GM19463 (cell line): ENCODE data around the gene ITPR1.
A peak's percentile ranks its signal among the peaks of the same experiment; 100 is the strongest.

Experiments
- ATAC-seq: cut with Tn5 transposase; IDR thresholded peaks from one replicate; pipeline ENCODE4 v1.9.1; 2021; ENCODE audit warnings: mild to moderate bottlenecking, moderate library complexity; ENCODE audit not compliant: unreplicated experiment

Gene ITPR1

DNA sequence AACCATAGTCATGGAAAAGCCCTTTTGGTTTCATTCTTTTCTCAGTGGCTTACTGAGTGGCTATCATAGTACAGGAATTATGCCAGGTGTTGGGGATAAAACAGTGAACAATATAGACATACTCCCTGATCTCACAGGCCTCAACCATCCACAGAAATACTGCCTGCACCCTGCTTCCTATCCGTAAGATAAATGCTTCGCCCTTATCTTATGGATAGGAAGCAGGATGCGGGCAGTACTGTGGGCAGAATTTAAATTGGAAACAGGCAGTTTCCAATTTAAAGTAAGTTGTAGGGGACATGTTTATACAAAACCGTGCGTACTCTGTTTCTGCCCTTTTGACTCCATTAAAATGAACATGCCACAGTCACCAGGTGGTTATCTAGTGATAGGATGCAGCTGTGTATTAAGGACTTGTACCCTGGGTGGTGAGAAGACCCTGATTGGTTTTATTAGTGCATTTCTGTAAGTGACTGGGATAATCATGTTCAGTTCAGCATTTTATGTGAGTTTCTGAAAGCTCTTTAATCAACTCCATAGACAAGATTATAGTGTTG is 344.3 kb downstream of the ITPR1 start:
- ATAC-seq: no peak

DNA sequence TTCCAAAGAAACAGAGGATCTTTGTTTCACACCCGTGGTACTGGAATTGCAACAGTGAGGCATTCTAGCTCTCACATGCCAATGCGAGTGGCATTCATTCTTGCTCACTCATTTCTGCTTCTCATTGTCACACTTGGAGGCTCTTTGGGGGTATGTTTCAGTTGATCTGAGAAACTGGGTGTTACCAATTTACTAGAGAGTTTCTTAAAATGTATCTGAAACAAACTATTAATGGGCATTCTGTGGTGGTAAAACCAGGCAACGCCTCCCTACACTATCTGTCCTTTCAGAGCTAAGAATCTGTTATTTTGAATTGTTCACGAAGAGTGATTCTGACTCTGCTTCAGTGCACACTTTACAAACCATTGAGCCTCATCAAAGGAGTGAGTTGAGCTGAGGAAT is 345.5 kb downstream of the ITPR1 start:
- peak; percentile 71 for ATAC-seq

DNA sequence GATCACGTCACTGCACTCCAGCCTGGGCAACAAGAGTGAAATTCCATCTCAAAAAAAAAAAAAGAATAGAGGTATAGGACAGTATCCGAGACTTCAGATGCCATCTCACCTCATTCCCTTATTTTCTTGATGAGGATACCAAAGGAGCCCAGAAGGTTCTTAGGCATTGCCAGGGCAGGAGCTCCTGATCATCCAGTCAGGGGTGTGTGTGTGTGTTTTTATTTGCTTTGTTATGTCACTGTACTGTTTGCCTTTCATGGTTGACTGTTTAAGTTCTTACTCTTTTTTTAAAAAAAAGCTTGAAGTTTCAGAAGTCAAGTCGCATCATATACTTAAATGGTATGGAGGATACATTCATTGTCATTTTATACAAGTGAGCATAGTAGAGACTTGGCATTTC is 346.1 kb downstream of the ITPR1 start:
- no peak for ATAC-seq

DNA sequence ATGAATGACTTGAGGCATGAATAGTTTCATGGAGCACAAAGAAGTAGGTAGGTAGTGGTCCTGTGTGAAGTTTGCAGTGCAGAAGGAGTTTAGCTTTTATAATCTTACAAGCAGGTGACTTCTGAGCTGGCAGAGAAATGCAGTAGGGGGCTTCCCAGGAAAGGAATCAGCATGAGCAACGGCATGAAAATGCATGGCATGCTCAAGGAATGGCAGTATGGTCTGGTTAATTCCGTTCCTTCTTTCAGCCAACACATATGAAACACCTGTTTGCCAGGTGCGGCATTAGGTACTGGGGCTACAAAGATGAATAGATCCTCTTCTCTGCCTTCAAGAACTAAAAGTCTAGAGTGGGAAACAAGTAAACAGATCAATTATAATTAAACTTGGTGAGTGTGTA is 348.1 kb downstream of the ITPR1 start:
- no peak for ATAC-seq

DNA sequence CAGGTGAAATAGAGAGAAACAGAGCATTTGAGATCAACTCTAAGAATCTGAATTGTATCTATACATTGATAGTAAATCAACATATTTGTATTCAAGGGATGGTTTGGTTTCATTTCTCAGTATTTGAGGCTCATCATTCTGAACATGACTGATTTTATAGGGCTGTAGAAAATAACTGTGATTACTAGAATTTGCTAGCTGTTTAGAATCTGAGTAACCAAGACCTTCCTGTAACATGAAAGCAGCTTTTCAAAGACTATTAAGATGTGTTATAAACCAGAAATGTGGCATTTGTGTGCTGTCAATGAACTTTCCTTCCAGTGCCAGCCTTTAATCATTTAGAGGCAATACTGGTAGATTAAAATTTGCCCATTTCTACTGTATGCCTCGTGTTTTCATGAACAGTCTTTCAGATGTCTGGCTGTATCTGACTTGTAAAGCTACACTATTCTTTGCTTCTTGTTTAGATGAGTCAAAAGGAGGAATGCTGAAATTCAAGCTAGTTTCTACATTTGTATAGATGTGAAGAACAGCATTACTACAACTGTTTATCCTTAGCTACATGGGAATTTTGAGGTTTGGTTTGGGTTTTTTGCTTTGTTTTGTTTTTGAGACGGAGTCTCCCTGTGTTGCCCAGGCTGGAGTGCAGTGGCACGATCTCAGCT is 348.8 kb downstream of the ITPR1 start:
- ATAC-seq: no peak

DNA sequence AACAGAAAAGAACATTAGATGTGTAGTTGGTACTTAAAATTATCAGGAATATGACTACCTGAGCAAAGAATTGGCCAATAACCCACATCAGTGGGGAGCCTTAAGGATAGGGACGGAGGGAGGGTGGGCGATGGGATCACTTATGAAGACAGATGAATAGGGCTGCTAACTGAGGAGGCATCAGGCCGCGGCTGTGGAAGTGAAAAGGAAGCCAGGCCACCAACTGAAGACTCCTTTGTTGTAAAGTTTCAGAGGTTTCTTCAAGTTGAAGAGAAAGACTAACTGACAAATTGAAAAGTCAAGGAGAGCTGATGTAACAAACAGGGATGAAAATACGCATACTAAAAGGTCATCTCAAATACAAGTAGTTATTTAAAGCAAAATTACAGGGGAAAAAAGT is 350.5 kb downstream of the ITPR1 start:
- ATAC-seq: no peak

DNA sequence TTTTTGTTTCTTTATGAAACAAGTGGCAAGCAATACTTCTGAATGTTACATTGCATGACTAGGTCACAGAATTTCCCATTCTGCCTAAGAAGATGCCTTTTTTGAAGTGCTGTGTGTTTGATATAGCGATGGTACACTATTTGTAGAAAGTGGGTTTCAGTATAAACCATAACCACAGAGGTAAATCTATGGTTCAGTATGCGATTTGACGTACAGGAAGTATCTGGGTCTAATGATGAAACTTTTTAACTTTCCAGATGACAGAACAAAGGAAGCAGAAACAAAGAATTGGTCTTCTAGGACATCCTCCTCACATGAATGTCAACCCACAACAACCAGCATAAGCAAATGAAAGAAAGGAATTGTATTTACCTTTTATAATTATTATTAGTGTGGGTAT is 352.7 kb downstream of the ITPR1 start:
- ATAC-seq: peak; percentile 72

DNA sequence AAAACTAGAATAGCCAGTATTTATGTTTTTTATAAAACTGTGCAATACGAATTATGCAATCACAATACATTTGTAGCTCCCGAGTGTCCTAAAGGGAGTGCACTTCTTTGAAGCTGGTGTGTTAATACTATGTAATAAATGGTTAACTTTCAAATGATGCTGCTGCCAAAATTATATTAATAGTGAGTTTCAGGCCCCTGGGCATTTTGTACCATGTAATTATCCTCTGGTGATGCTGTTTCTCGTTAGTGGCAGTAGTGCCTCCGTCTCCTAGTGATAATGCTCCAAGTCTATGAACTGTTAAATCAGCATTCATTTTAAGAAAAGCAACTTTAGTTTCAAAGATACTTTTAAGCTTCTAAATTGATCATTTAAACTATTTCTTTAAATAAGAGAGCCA is 353.4 kb downstream of the ITPR1 start:
- ATAC-seq: no peak

DNA sequence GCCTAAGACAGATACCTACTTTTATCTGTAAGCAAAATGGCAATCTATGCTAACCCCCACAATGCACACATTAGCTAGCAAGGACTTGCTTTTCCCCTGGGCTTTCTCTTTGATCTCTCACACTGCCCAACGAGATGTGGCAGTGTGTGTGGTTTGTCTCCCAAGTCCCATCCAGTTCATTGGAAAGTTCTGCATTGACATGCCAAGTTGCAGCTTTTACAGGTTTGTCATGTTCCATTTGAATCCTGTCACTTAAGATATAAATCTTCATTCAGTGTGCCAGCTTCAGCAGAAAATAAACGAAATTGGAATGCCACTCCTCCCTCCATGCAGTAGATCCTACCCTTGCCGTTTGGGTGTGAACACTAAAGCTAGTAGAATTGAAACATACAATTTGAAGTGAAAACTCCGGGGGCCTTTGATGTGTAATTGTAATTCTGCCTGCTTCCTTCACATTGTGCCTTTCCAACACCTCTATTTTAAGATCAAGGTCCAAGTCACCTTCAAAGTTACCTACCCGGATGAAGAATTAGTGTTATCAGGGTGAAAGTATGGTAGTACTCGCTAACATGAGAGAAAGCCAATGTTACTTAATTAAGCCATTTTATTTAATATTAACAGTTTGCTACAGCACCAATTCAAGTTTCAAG is 355.2 kb downstream of the ITPR1 start:
- ATAC-seq: no peak

DNA sequence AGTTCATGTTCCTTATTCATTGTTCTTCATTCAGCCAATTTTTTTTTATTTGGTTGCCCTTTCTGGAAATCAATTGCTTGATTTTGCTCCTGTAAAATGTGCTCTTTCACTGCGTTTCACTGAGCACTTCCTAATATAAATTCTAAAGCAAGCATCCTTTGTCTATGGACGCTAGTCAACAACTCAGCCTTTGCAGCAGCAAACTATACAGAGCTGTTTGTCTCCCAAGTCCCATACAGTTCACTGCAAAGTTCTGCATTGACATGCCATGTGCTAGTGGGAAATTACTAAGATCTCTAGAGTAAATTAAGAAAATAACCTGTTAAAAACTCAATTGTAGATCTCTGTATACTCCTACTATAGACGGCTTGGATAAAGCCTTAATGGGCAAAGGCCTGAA is 356.0 kb downstream of the ITPR1 start:
- ATAC-seq: no peak

DNA sequence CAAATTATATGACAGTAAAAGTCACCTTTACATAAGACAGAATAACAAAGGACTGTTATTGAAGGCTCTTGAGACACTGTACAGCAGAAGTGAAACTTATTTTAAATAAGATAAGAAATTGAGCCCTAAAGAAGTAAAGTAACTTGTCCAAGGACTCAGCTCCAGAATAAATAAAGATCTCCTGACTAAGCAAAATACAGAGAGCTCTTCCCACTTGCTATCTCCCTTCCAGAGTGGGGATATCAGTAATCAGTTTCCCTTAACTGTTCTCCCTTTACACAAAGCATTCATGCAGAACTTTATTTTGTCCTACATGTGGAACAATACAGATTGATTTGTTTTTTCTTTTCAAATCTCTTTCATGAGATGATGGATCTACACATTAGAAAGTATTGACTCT is 356.6 kb downstream of the ITPR1 start:
- no peak for ATAC-seq

DNA sequence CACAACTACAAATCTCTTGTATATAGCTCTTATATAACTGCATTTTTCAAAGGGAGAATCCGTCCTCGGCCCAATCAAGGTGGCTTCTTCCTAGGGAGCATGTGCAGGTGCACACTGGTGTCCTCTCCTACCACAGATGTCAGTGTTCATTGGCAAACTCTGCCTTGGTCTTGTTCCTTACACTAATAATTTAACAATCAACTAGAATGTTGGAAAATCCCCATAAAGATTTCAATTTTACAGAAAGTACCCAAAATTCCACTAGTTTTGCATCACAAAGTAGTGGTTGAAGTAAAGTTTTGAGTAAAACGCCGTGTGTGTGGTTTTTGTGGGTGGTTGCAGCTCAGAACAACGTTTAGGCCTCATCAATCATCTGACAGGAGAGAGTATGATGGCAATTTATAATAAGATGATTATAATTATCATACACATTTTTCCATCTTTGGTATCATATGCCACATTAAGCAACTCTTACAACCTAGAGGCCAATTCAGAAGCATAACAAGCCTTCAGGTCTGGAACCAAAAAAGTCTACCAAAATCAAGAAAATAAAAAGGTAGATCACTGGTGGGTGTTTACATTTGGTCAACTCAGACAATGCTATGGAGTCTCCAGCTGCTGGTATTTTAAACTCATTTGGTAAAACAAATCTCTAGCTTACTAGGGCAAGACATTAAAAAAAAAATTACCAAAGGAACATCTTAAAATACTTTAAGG is 357.2 kb downstream of the ITPR1 start:
- ATAC-seq: peak; percentile 51

DNA sequence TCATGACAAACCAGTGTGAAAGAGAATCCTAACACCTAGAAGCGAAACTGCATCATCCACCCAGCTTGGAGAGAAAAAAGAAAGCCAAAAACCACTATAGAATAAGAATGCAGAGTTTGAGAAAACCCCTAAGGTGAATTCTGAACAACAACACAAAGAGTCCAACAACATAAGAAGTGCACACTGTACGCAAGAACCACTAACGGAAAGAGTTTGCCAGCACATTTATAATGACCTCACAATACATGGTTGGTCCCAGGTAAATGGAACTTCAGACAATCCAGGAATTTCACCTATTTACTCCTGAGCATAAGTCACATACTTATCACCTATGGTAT is 357.7 kb downstream of the ITPR1 start:
- peak; percentile 55 for ATAC-seq

DNA sequence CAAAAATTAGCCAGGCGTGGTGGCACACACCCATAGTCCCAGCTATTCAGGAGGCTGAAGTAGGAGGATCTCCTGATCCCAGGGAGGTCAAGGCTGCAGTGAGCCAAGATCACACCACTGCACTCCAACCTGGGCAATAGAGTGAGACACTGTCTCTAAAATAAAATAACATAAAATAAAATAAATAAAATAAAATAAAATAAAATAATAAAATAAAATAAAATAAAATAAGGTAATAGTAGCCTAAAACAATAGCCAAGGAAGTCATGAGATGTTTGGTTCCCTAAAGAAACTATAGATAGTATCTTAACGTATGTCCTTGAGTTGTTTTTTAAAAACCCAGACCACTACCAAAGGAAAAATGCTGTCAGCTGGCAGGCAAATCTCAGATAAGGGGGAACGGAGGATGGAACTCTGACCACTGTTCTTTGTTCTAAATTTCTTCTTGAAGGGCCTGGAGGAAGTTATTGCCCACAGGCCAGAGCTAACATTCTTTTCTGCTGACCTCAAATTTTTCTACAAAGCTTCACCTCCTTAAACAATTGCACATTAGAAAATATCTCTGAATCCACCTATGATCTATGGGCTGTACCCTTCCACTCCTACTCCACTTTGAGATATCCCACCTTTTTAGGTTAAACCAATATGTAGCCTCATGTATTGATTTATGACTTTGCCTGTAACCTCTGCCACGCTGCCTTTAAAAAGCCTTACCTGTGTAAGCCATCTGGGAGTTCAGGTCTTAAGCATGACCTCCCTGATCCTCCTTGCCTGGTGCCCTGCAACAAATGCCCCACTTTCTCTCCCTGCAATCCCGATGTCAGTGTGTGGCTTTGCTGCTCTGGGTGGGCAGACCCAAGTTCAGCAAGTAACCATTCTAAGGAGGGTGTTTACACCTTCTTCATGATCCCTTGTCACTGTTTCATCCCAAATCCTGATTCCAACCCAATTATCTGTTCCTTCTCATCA is 359.9 kb downstream of the ITPR1 start:
- no peak for ATAC-seq

DNA sequence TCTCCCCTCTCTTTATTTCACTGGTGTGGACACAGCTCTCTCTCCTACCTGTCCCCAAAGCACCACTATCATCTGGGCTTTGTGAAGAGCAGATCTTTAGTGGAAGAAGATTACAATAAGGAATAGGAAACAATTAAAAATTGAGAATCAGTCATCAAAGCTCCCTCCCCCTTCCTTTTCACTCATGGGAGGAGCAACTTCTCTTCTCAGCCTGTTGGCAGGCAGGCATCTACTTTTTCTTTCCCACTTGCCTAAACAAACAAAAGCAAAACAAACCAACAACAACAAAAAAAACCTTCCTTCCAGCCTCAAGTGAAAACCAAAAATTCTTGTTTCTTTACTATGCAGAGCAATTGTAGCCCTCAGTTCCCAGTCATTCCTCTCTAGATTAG is 360.6 kb downstream of the ITPR1 start:
- ATAC-seq: no peak

DNA sequence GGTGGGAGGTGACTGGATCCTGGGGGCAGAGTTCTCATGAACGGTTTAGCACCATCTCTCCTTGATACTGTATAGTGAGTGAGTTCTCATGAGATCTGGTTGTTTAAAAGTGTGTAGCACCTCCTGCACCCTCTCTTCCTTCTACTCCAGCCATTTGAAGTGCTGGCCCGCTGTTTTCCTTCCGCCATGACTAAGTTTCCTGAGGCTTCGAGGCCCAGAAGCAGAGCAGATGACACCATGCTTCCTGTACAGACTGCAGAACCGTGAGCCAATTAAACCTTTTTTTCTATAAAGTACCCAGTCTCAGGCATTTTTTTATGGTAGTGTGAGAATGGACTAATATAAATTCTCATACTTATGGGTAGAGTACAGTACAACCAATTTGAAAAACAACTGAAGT is 362.5 kb downstream of the ITPR1 start:
- ATAC-seq: no peak

DNA sequence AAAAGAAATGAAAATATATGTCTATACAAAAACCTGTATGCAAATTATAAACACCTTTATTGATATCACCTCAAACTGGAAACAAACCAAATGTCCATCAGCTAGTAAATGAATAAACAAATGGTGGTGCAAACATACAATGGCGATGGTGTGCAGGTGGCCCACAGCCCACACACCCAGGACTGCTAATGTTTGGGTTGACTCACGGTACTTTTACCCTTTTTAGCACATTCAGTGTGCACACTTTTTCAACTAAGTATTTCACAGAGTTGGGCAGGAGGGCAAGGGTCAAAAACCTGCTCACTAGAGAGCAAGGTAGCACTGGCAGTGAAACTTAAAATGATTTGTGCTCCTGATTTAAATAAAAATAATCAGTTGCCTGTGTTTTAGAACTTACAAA is 363.0 kb downstream of the ITPR1 start:
- ATAC-seq: peak; percentile 76

DNA sequence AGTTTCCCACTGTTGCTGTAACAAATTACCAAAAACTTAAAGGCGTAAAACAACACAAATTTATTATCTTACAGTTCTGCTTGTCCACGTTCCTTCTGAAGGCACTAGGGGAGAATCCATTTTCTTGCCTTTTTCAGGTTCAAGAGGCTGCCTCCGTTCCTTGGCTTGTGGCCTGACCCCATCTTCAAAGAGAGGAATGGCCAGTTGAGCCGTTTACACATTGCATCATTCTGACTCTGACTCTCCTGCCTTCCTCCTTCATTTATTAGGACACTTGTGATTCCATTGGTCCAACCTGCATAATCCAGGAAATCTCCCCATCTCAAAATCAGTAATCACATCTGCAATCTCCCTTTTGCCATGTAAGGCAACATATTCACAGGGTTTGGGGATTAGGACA is 363.4 kb downstream of the ITPR1 start:
- ATAC-seq: no peak

DNA sequence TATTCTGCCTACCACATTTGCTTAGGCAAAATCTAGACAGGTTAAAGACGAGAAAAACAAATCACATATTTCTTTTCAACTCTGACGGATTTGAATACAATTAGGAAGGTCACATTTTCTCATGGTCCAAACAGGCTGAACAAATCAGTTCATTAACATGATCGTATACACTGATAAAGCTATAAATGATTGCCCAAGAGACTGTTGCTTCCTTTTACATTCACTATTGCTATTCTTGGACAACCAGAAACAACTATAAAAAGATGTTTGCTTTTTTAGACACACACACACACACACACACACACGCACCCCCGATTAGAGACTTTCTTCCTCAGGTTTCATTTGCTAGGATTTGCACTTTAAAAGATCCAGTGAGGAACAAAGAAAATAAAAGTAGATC is 363.8 kb downstream of the ITPR1 start:
- no peak for ATAC-seq

DNA sequence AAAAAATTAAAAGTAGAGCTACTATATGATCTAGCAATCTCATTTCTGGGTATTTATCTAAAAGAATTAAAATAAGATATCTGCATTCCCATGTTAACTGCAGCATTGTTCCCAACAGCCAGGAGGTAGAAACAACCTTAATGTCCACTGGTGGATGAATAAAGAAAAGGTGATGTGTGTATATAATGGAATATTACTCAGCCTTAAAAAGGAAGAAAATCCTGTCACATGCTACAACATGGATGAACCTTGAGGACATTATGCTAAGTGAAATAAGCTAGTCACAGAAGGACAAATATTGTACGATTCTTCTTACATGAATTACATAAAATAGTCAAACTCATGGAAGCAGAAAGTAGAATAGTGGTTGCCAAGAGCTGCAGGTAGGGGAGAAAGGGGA is 366.6 kb downstream of the ITPR1 start:
- no peak for ATAC-seq

DNA sequence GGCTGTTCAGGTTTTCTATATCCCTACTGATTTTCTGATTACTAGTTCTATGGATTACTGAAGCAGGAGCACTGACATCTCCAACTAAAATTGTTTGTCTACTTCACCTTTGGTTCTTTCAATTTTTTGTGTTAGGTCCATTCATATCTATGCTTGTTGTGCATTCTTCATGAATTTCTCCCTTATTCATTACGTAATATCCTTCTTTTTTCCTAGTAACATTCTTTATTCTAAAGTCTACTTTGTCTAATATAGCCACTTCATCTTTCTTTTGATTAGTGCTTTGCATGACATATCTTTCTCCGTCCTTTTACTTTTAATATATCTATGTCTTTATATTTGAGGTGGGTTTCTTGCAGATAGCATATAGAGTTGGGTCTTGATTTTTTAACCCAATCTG is 369.8 kb downstream of the ITPR1 start:
- ATAC-seq: no peak
